ENCODE measurements around the gene OOEP.

DNA sequence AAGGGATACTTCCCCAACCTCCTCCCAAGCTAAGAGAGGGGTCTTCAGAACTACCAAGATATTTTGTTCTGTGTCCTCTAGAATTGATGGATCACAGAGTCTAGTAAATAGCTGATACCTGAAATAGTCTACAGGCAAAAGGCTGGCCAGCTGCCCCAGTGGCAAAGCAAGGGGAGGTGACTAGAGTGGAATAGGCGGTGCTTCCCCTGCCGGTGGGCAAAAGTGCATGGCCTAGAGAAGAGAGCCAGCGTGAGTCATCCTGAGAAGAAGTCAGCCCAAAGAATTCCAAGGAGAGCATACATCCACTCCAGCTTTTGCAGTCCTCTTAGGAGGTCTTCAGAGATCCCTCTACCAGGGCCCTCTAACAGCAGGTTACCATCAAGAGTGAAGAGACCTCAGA, 30.4 kb downstream of the OOEP start:
- no peak for TF ChIP-seq EZH2phosphoT487 (IDR thresholded peaks at IDR 0.05; ENCODE audit: low read length)
- no peak for TF ChIP-seq EZH2 (optimal IDR thresholded peaks at IDR 0.05; ENCODE audit: low read depth, low read length)

Measured in MM.1S (cell line).